CD4-positive, alpha-beta T cell treated with Interleukin-15 for 1 hour (primary cell): ENCODE data around the gene C1QB.

Source experiments
- DNase-seq: peaks from one replicate; pipeline ENCODE4 v3.0.0-alpha.2; 2020

C1QB gene

GRCh38 chr1:22636353-22636752 is 16.7 kb upstream of the C1QB start, which contains the start of gene C1QA:
C1QA (plus strand) TSS chr1:22636628; CDS start chr1:22637617, 989 bp downstream.
- no peak for DNase-seq

DNA sequence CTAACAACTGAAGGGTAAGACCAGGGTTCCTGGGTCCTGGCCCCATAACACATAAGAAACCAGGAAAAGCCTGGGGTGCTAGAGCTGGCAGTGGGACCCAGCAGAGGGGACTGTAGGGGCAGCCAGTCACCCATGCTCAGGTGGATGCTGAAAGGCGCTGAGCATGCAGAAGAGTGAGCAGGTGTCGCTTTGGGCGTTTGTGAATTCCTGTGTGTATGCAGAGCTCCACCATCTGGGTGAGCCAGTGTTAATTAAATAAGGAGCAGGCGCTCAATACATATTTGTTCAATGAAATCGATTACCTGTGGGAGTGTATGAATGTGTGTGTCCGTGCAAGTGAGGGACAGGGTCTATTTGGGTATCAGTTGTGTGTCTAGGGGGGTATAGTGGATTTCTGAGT is 16.1 kb upstream of the C1QB start:
- DNase-seq: no peak

GRCh38 chr1:22637907-22638445 is 15.1 kb upstream of the C1QB start:
- DNase-seq: no peak

DNA sequence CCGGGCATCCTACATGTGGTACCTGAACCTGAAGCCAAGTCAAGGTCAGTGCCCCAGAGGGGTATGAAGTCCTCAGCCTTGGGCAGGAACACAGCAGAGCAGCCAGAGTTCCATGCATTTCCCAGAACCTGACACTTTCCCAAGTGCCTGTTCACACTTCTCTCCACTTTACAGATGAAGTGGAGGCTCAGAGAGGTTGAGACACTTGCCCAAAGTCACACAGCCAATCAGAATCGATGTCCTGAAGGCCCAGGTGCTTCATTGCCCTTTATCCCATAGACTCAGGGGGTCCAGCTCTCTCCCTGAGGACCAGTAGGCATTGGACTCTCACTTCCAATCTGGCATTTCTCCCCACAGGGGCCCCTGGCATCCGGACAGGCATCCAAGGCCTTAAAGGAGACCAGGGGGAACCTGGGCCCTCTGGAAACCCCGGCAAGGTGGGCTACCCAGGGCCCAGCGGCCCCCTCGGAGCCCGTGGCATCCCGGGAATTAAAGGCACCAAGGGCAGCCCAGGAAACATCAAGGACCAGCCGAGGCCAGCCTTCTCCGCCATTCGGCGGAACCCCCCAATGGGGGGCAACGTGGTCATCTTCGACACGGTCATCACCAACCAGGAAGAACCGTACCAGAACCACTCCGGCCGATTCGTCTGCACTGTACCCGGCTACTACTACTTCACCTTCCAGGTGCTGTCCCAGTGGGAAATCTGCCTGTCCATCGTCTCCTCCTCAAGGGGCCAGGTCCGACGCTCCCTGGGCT is 14.4 kb upstream of the C1QB start:
- no peak for DNase-seq

GRCh38 chr1:22639286-22639685 is 13.8 kb upstream of the C1QB start:
- DNase-seq: no peak

GRCh38 chr1:22641247-22641646 is 11.8 kb upstream of the C1QB start:
- DNase-seq: no peak

DNA sequence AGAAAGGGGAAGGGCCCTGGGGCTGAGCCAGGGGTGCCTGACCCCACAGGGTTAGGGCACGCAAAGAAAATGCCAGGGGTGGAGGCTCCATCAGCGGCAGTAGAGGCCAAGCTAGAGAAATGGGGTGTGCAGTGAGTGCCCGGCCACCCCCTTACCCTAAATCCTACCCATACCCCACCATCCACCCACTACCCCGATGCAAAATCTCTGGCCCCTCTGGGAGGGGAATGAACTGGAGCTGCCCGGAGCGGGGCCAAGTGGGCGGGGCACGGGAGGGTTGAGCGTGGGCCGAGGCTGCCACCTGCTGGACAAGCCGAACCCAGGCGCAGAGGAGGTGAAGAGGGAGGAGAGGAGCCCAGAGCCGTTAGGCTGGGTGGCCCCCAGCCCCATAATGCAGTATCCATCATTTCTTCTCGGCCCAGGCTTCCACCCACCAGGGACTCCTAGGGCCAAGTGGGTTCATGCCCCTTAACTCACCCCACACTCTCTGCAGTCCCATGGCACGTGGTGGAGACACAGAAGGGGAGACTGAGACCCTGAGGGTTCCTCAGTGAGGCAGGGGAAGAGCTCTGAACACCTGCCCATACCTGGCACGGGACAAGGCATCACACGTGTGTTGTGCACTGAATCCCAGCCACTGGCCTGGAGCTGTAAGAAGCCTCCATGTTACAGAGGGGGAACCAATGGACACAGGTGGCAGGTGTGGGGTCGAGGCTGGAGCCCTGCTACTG is 11.0 kb upstream of the C1QB start:
- peak; percentile 57 for DNase-seq

DNA sequence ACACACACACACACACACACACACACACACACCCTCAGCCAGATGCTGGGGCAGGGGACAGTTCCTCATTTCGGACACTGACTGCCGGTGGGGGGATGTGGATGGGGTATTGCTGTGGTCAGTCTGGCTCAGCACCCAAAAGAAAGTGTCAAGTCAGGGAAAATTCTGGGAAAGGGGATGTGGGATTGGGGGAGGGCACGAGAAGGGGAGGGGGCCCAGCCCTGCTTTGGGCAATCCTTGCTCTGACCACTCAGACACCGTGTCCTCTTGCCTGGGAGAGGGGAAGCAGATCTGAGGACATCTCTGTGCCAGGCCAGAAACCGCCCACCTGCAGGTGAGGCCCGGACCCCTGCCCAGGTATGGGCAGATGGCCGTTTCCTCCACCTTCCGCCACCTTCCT is 9.7 kb upstream of the C1QB start, which contains the start of gene C1QC:
C1QC (plus strand) TSS at position 253 of the 400 bp plus-strand sequence. CDS start 391 bp downstream, outside the sequence.
- DNase-seq: no peak

DNA sequence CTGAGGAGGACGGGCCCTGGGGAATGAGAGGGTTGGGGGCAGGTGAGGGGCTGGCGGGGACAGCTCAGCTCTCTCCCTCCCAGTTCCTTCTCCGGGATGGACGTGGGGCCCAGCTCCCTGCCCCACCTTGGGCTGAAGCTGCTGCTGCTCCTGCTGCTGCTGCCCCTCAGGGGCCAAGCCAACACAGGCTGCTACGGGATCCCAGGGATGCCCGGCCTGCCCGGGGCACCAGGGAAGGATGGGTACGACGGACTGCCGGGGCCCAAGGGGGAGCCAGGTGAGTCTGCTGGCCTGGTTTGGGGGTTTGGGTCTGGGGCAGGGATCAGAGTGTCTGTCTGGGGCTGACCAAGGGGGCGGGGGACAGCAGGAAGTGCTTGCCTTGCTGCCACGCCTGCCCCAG is 9.1 kb upstream of the C1QB start:
- no peak for DNase-seq

DNA sequence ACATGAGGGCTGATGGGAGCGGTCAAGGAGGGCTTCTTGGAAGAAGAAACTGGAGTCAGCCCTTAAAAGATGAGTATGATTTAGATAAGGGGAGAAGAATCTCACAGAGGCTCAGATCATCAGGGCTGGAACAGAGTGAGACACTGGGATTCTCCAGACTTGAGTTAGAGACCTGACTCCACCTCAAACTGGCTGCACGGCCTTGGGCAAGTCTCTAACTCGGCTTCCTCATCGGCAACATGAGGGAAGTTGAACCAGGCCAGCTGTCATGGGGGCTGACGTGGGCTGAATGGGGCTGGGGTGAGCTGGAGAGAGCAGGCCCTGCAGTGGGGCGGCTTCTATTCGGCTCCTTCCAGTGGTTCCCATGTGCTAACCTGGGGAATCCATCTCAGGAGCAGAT is 7.1 kb upstream of the C1QB start:
- no peak for DNase-seq

DNA sequence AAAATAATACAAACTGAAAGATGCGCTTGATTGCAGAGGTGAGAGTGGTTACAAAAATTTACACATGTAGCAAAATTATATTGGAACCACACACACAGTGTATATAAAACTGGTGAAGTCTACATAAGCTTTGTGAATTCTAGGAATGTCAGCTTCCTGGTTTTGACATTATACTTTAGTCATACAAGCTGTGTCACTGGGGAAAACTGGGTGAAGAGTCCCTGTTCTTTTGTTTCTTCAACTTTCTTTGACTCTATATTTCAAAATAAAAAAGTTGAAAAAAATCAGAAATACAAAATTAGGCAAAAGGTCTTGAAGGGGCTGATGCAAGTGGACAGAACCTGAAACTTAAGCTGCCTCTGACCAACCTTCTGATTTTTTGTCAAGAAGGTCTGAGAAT is 6.7 kb upstream of the C1QB start:
- DNase-seq: no peak

GRCh38 chr1:22650089-22650693 is 2.8 kb upstream of the C1QB start:
- no peak for DNase-seq

DNA sequence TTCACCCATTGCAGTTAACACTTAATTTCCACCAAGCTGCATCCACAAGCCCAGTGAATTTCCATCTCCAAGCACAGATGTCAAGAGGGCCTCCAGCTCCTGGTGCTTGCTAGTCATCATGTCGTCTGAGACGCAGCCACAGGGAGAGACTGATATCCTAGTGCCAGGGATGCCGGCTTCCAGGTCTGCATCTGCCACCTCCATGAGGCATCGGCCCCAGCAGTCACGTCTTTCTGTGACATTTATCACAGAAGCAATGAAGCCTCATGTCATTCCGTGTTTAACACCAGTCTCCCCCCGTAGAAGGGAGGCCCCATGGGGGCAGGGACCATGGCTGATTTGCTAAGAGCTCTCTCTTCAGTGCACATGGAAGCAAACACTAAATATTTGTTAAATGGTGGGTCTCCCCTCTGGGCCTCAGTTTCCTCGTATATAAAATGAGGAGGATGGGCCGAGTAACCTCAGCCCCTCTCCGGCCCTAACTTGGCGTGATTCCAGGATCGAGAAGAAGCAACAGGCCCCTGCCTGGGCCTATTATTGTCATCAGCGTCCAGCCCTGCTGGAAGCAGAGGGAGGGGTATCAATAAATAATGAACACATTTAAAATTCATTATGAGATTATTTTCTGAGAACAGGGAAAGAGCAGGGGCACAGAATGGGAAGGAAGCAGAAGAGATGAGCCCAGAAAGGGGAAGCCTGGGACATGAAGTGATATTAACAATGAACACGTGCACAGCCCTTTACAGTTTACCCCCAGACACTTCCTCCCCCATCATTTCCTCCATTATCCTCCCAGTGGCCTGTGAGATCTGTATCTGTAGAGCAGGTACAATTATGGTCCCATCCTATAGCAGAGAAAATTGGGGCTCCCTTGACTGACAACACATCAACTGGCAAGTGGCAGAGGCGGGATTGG is 837 bp upstream of the C1QB start:
- DNase-seq: no peak

DNA sequence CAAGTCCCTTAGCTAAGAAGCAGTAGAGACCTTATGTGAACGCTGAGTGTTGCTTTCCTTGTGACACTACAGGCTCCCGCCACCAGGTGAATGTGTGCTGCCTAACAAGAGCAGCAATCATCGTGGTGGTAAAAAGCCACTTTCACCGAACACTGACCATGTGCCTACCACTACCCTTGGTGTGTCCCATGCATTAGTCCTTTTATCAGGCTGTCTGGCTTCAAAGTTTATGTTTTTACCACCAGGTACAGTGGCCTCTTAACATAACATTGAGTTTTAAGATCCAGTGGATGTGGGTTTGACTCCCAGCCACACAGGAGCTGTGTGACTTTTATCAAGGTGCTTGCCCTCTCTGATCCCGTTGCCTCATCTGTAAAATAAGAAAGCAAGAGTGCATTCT is 1.7 kb downstream of the C1QB start:
- no peak for DNase-seq

- no peak for DNase-seq
Observed at GRCh38 chr1:22658385-22659163, 5.5 kb downstream of the C1QB start.

- no peak for DNase-seq
Observed at GRCh38 chr1:22660716-22661241, 7.7 kb downstream of the C1QB start.

DNA sequence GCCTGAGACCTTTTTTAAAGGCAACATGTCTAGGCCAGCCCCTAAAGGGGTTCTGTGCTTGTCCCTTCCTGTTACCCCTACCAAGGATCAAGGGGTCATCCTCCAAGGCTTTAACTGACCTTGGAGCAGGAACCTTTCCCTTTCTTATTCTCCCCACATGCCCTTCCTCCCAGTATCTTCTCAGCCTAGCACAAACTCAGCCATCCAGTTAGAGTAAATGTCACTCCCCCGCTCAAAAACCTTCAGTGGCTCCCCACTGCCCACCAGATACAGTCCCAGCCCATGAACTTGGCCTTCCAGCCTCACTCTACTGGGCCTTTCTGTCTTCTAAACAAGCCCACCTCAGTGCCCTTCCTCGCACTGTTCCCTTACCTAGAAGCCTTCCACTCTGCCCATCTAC is 8.8 kb downstream of the C1QB start:
- no peak for DNase-seq

DNA sequence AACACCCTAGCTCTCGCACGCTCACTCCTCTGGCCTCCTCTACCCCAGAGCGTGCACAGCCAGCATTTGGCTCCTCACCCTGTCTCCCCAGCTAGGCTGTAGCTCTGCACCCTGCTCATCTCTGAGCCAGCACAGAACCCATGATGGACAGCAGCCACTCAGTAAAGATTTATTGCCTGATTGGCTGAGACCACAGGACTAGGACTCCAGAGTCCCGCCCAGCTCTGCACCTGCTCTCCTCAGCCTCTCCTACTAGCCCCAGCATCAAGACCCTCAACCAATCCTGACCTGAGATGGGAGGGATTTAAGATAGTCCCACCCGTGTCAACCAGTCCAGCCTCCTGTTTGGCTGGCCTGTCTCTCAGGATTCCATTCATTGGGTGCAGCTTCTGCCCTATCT is 9.3 kb downstream of the C1QB start:
- no peak for DNase-seq

DNA sequence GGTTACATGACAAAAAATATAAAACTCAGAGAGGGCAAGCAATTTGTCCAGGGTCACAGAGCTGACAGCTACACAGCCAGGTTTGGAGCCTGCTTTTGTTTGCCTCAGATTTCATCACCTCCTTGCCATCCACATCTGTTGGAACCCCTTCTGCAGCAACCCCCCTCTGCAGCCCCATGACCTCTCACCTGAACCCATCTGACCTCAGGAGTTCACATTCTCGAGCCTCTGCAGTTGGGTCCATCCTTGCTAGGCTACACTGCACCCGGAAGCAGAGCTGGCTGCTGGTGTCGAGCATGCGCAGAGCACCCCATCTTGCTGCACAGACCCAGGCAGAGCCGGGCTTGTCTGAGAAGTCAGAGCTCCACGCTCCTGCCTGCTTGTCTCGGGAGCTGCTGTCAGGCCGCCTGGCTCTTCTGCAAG is 10.0 kb downstream of the C1QB start:
- no peak for DNase-seq

DNA sequence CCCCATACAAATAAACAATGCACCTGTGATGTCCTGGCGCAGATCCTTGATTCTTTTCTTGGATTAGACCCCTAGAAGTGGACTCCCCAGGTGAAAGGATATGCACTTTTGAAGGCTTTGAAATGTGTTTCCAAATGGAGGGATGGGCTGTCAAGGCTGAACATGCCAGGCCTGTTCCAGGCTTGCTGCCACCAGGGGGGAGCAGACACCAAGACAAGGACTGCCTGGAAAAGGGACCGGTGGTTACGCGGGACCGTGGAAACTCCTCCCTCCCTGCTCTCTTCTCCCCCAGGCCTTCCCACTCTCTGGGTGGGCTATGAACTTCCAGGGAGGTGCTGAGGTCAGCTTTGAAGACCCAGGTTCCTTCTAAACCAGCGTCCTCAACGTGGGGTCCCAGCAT is 12.7 kb downstream of the C1QB start:
- no peak for DNase-seq

DNA sequence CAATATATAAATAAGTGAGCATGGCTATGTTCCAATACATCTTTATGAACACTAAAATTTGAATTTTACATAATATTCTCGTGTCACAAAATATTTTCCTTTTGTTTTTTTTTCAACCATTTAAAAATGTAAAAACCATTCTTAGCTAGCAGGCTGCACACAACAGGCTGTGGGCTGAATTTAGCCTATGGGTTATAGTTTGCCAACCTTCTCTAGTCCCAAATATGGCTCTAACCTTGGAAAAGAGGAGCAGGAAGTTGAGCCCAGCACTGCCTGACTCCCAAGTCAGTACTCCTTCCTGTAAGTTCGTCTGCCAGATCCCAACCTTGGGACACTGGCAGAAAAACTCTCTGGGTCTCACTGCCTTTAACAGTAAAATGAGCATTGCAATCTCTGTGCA is 13.4 kb downstream of the C1QB start:
- DNase-seq: no peak
